Activated naive CD4-positive, alpha-beta T cell treated with anti-CD3 and anti-CD28 coated beads, Interleukin-2, amount 50 U/mL, for 24 hours (primary cell): ENCODE measurements around the gene INF2.

ENCODE experiments used
- H3K27ac Mint-ChIP-seq: one replicate; pipeline ENCODE4 v1.8.0; 2021; ENCODE audit warnings: mild to moderate bottlenecking, mixed read lengths
- H3K27me3 Mint-ChIP-seq: one replicate; pipeline ENCODE4 v1.8.0; 2021; ENCODE audit warnings: mixed read lengths
- H3K36me3 Mint-ChIP-seq: one replicate; pipeline ENCODE4 v1.8.0; 2021; ENCODE audit warnings: mixed read lengths
- H3K4me1 Mint-ChIP-seq: one replicate; pipeline ENCODE4 v1.8.0; 2021; ENCODE audit warnings: mixed read lengths
- H3K4me3 Mint-ChIP-seq: one replicate; pipeline ENCODE4 v1.8.0; 2021; ENCODE audit warnings: mild to moderate bottlenecking, mixed read lengths
- H3K9me3 Mint-ChIP-seq: one replicate; pipeline ENCODE4 v1.8.0; 2021; ENCODE audit warnings: mixed read lengths

INF2 gene

DNA sequence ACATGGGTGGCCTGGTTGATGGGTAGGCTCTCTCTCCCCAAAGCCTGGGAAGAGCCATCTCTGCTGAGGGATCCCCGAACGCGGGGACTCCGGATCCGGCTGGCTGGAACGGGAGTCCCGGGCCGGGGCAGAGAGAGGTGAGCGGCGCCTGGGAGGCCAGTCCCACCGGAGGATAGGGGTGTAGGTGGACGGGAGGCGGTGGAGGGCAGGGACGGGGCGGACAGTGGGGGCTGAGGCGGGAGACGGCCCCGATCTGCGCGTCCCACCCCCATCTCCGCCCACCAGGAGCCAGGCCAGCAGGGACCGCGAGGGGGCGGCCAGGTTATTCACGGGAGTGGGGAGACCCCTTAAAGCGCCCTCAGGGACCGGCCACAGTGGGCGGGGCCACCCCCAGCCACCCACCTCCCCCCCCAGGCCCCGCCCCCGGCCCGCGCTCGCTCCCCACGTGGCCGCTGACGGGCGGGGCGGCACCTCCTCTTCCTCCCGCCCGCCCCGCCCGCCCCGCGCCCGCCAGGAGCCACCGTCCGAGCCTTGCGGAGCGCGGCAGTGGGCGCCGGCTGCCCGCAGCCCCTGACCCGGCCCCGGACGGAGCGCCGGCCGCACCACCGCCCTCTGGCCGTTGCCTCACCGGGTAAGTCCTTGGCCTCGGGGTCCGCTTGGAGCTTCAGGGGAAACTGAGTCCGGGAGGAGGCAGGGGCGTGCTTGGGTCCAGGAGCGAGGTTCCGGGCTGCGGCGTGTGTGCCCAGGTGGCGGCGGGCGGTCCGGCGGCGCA is at the start of gene INF2:
Gene INF2, plus strand, starts transcription at position 510 of the 772 bp plus-strand sequence. CDS start 11,748 bp downstream, outside the sequence.
- H3K4me1 Mint-ChIP-seq, result peaks cover 62% of the 10 kb centered on the region

DNA sequence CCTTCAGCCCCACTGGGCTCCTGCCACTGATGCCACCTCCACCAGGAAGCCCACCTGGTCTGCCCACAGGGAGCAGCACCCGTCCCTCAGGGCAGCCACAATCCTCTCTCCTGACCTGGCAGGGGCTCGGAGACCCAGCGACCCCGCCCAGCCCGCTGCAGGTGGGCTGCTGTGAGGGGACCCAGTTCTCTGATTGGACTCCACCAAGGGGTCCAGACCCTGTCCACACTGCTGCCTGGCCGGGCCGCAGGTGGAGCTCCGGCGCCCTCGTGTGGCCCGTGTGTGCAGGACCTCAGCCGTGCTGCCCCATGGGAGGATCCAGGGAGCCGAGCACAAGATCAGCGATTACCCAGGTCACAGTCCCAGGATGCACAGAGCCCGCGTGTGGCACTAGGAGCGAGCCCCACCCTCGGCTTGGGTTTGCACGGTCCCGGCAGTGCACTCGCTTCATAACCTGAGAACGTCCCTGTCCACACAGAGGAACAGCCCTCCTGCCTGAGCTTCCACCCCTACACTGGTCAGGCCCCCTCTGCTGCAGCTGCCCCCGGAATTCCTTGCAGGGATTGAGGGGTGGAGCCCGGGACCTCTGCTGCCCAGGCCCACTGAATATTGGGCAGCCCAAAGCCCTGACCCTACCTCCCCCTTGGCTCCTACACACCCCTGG is 49.4 kb upstream of the INF2 start:
- H3K36me3 Mint-ChIP-seq, result no peaks in the 10 kb centered on the region
- H3K9me3 Mint-ChIP-seq, result no peaks in the 10 kb centered on the region
- no peaks in the 10 kb centered on the region for H3K4me1 Mint-ChIP-seq
- no peaks in the 10 kb centered on the region for H3K27me3 Mint-ChIP-seq
- no peak overlapping the region for H3K27ac Mint-ChIP-seq
- H3K4me3 Mint-ChIP-seq, result no peak overlapping the region

More for the DNA sequence above, at the start of gene INF2:
- no peaks in the 10 kb centered on the region for H3K9me3 Mint-ChIP-seq
- no peaks in the 10 kb centered on the region for H3K36me3 Mint-ChIP-seq
- H3K27ac Mint-ChIP-seq, result peak within 1 kb of the TSS; percentile 4
- H3K27me3 Mint-ChIP-seq, result no peaks in the 10 kb centered on the region
- peak within 1 kb of the TSS; percentile 81 for H3K4me3 Mint-ChIP-seq

DNA sequence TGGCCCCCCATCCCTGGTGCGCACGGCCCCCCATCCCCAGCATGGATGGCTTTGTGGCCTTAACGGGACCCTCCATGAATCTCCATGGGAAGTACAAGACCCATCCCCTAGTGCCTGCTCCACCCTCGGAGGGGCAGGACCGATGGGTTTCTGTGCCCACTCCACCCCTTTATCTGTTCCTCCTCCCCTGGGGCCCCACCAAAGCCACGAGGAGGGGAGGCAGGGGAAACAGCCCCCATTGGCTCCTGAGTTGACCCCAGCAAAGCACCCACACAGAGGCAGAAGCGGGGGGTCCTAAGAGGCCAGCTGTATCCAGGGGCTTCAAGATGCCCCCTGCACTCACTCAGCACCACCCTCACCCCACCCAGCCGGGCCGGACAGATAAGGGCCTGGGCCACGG is 48.7 kb upstream of the INF2 start:
- H3K27me3 Mint-ChIP-seq, result no peaks in the 10 kb centered on the region
- no peaks in the 10 kb centered on the region for H3K36me3 Mint-ChIP-seq
- no peak overlapping the region for H3K4me3 Mint-ChIP-seq
- H3K9me3 Mint-ChIP-seq, result no peaks in the 10 kb centered on the region
- H3K4me1 Mint-ChIP-seq, result no peaks in the 10 kb centered on the region
- no peak overlapping the region for H3K27ac Mint-ChIP-seq

DNA sequence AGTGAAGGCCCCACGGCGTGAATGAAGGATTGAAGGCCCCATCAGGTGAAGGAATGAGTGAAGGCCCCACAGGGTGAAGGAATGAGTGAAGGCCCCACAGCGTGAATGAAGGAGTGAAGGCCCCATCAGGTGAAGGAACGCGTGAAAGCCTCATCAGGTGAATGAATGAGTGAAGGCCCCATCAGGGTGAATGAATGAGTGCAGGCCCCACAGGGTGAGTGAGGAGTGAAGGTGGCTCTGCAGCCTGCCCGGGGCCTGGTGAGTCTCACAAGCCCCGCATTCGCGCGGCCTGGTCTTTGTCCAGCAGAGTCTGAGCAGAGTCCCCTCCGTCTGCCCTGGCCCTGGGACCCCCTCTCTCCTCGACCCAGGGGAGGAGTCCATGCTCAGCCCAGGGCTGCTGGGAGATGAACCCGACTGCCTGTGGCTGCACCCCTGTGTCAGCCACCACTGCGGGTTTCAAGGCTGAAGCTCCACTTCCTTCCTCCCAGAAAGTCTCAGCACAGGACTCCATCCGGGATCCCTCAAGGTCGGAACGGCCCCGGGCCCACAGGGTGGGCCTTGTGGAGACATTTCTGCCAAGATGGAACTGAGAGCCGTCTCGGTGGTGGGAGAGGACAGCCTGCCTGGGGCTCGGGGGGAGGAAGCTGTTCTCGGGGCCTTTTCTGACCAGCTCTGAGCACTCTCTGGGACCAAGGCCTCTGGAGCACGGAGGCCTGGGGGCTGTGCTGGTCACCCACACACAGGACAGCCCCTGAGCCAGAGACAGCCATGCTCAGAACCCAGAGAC is 47.5 kb upstream of the INF2 start:
- no peak overlapping the region for H3K4me3 Mint-ChIP-seq
- no peaks in the 10 kb centered on the region for H3K27me3 Mint-ChIP-seq
- no peaks in the 10 kb centered on the region for H3K9me3 Mint-ChIP-seq
- H3K36me3 Mint-ChIP-seq, result no peaks in the 10 kb centered on the region
- no peaks in the 10 kb centered on the region for H3K4me1 Mint-ChIP-seq
- H3K27ac Mint-ChIP-seq, result no peak overlapping the region

DNA sequence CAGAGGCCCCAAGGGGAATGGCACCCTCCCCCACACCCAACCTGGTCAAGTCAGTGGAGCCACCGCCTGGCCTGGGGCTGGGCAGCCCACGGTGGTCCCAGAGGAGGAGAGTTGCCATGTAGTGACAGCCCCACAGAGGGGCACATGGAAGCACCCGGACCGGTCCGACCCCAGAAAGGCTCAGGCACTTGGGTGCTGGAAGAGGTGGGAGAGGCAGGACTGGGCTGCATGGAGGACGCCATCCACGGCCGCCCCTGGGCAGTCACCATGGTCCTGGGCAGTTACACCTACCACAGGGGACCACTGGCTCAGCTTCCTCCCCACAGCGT is 46.9 kb upstream of the INF2 start:
- Mint-ChIP-seq H3K36me3 (no peaks in the 10 kb centered on the region), H3K27ac (no peak overlapping the region), H3K9me3 (no peaks in the 10 kb centered on the region), H3K4me3 (no peak overlapping the region), H3K27me3 (no peaks in the 10 kb centered on the region), H3K4me1 (no peaks in the 10 kb centered on the region)

DNA sequence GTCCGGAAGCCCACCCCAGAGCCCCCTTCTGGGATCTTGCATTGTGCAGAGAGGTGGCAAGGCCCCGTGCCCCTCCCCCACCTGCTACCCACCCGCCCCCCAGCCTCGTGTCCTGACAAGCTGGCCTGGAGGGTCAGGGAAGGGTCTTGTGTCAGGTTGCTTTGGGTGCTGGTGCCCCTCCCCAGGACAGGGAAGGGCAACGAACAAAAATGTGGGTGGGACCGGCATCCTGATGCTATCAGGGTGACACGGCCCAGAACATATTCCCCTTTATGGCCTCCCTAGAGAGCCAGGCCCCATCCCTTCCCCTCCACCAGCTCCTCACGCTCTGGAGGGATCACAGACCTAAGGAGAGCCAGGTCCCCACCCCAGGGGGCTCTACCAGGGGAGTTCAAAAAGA is 46.1 kb upstream of the INF2 start:
- Mint-ChIP-seq H3K4me1 (no peaks in the 10 kb centered on the region), H3K4me3 (no peak overlapping the region), H3K9me3 (no peaks in the 10 kb centered on the region), H3K36me3 (no peaks in the 10 kb centered on the region), H3K27me3 (no peaks in the 10 kb centered on the region), H3K27ac (no peak overlapping the region)

DNA sequence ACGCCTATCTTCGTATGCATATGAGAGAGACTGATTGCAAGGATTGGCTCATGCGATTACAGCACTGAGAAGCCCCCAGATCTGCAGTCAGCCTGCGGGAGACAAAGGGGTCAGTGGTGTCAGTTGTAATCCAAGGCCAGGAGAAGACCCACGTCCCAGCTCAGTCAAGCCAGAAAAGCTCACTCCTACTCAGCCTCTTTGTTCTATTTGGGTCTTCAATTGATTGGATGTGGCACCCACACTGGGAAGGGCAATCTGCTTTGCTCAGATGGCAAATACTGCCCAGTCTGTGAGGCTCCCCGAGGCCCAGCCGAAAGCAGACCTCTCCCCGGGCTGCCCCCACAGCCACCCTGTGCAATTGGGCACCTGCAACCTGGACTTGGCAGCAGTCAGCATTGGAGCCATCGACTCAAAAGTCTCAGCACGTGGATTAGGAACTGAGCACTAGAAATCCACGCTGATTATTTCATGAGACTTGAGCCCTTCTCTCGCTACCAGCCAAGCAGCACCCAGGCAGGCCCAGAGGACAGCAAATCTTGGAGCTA is 45.3 kb upstream of the INF2 start:
- H3K4me3 Mint-ChIP-seq, result no peak overlapping the region
- H3K9me3 Mint-ChIP-seq, result no peaks in the 10 kb centered on the region
- no peaks in the 10 kb centered on the region for H3K36me3 Mint-ChIP-seq
- H3K27me3 Mint-ChIP-seq, result no peaks in the 10 kb centered on the region
- H3K27ac Mint-ChIP-seq, result no peak overlapping the region
- no peaks in the 10 kb centered on the region for H3K4me1 Mint-ChIP-seq

DNA sequence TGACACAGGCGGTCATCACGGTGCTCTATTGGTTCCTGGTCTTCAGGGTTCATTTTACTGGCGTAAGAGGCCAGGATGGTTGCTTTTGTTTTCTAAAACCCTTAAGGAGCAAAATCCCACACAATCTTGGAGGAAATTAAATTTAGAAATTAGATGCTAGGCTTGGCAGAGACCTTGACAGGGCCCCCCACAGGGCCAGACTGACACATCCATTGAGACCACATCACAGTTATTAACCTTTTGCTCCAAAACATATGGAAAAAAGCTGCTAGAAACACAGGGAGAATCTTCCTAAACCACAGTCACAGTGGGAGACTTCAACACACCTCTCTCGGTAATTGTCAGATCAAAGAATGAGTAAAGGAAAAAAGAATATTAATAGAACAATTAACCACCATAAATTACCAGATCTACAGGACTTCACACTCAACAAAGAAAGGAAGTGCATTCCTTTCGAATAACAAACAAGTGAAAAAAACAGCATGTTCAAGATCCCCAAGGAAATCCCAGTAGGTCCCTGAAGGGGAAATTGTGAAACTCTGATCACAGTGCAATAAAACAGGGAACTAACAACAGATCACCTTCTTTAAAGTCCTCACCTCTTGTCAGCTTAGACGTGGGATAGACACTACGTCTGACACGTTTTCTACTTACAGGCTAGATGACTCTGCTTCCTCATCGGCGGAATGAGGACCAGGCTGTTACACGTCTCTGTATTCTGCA is 44.6 kb upstream of the INF2 start:
- H3K27ac Mint-ChIP-seq, result no peak overlapping the region
- H3K9me3 Mint-ChIP-seq, result no peaks in the 10 kb centered on the region
- no peak overlapping the region for H3K4me3 Mint-ChIP-seq
- H3K36me3 Mint-ChIP-seq, result no peaks in the 10 kb centered on the region
- no peaks in the 10 kb centered on the region for H3K4me1 Mint-ChIP-seq
- no peaks in the 10 kb centered on the region for H3K27me3 Mint-ChIP-seq

DNA sequence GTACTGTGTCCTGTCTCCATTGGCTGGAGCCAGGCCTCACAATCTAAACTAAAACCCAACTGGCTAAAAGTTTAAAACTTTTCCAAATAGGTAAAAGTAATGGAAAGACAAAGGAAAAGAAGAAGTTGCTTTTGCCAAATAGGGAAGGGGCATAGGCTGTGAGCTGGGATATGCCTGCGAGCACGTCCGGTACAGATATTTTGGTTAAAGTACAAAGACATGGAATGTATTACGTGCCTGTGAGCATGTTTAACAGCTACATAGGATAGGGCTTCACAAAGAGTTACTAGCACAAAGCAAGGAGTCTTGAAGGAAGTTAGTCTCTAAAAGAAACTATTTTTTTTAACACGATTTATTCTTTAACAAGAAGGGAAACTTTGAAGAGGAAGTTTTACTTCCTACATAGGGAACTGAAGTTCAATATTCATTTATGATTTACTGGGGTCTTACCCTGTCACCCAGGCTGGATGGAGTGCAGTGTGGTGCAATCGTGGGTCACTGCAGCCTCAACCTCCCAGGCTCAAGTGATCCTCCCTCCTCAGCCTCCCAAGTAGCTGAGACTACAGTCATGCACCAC is 41.9 kb upstream of the INF2 start:
- Mint-ChIP-seq H3K27ac (no peak overlapping the region), H3K27me3 (no peaks in the 10 kb centered on the region), H3K9me3 (no peaks in the 10 kb centered on the region), H3K36me3 (no peaks in the 10 kb centered on the region), H3K4me1 (no peaks in the 10 kb centered on the region), H3K4me3 (no peak overlapping the region)

DNA sequence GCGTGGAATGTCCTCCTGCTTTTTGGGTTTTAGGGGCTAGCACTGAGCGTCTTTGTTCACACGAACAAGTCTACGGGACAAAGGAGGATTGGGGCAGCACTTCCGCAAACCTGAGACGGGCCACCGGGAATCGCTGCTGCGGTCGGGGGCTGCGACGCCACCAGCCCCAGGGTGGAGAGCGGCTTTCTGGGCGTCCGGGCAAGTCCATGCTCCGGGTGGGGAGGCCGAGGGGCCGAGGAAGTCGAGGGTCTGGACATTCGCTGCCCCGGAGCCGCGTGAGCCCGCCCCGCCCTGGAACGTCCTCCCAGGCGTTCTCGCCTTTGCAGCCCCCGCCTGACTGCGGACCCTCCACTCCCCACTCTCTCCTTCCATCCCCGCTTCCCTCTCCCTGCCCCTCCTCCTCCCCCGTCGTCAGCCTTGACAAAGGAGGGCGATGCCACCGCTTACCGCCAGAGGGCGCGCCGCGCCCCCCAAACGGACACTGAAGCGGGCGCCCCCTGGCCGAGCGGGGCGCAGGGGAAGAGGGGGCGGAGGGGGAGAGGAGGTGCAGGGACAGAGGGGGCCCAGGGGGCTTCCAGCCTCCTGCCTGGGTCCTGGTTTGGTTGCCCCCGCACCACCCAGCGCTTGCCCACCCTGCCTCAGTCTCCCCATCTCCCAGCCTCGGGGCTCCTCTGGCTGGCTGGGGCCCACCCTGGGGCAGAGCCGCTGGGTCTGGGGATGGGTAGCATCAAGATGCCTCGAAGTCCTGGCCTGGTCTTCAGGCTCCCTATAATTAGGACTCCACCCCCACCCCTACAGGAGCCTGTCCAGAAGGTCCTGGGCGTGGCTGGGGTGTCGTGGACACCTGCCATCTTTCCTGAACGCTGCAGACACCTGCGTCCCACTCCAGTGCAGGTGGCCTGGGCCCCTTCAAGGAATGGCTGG is 39.1 kb upstream of the INF2 start:
- H3K4me3 Mint-ChIP-seq, result no peak overlapping the region
- no peak overlapping the region for H3K27ac Mint-ChIP-seq
- no peaks in the 10 kb centered on the region for H3K4me1 Mint-ChIP-seq
- no peaks in the 10 kb centered on the region for H3K36me3 Mint-ChIP-seq
- H3K9me3 Mint-ChIP-seq, result no peaks in the 10 kb centered on the region
- no peaks in the 10 kb centered on the region for H3K27me3 Mint-ChIP-seq

DNA sequence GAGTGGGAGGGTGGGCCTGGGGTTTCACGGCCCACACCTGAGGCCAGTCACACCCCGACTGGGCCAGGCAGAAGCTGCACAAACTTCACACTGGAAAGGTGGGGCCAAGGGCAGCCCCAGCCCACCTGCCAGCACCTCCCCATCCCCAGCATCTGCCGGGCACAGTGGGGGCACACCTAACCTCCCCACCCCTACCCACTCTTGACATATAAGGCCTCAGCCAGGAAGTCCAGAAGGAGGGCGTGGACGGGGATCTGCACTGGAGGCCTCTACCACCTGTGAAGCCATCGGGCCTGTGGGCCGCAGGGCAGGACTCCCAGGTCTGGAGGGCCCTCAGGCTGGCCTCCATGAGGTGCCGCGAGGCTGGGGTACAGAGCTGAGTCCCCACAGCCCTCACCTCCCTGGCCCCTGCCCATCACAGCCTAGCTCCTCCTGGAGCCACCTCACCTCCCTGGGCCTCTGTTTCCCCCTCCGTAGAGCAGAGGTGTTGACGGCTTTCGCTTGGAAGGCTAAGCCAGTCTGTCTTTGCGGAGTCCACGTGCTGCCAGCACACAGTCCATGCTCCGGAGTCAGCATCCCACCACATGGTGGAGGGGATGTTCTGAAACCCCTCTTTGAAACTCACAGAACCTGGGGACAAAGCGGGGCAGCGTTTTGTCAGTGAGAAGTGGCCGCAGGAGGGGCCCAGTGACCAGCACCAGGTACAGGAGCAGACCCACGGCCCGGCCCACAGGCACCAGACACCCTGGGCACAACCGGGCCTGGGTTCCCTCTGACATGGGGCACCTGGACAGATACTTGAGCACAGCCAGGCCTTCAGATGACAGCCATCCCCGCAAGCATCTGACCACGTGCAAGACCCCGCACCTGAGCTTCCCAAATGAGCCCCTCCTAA is 38.2 kb upstream of the INF2 start:
- Mint-ChIP-seq H3K27ac (no peak overlapping the region), H3K36me3 (no peaks in the 10 kb centered on the region), H3K4me1 (peaks cover 6% of the 10 kb centered on the region), H3K4me3 (no peak overlapping the region), H3K9me3 (no peaks in the 10 kb centered on the region), H3K27me3 (no peaks in the 10 kb centered on the region)

DNA sequence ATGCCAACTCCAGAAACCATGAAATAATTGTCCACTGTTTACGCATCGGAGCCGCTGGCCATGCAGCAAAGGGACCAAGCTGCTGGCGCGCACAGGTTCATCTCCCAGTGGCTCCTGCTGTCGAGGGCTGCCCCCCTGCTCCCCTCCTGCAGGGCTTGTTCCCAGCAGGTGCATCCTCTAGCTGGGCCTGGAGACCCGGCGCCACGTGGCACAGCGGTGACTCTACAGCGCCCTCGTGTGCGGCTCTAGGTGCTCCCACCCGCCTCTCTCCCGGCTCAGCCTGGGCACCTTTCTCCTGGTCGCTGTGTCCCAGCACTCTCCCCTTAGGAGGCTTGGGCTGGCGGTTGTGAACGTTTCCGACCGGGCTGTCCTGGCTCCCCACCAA is 37.5 kb upstream of the INF2 start:
- H3K4me1 Mint-ChIP-seq, result peaks cover 7% of the 10 kb centered on the region
- no peaks in the 10 kb centered on the region for H3K9me3 Mint-ChIP-seq
- no peaks in the 10 kb centered on the region for H3K27me3 Mint-ChIP-seq
- no peak overlapping the region for H3K4me3 Mint-ChIP-seq
- no peaks in the 10 kb centered on the region for H3K36me3 Mint-ChIP-seq
- H3K27ac Mint-ChIP-seq, result no peak overlapping the region

DNA sequence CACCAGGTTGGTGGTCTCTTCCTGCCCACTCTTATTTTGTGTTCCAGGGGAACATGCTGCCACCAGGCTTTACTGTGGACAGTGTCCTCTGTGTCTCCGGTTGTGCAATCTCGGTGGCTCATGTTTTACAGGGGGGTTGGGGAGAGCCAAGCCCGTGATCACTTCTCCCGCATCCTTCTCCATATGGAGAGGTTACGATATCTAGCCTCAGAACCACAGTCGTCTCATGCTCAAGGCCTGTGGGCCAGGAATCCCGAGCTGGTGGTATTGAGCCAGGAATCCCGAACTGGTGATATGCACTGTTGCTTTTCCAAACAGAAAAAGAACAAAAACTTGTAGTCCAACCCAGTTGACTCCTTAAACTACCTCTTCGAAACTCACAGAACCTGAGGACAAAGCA is 37.0 kb upstream of the INF2 start:
- no peaks in the 10 kb centered on the region for H3K9me3 Mint-ChIP-seq
- H3K27ac Mint-ChIP-seq, result no peak overlapping the region
- peaks cover 7% of the 10 kb centered on the region for H3K4me1 Mint-ChIP-seq
- H3K4me3 Mint-ChIP-seq, result no peak overlapping the region
- no peaks in the 10 kb centered on the region for H3K27me3 Mint-ChIP-seq
- H3K36me3 Mint-ChIP-seq, result no peaks in the 10 kb centered on the region
